DND-41 (cell line): Measurements from ENCODE around the gene CDKN2B-AS1.

Source experiments
- ATAC-seq: fragments of 200-7000 bp; cut with Tn5 transposase; 3 replicates; pipeline ENCODE4 v1.9.1; 2021; ENCODE audit warnings: low read depth; ENCODE audit not compliant: insufficient read depth
- DNase-seq: peaks from one replicate; pipeline ENCODE4 v3.0.0-alpha.2; 2020
- H2AFZ ChIP-seq: 2 replicates; pipeline ENCODE4 v1.6.0; 2012; ENCODE audit warnings: low read depth, low read length
- H3K27ac ChIP-seq: 2 replicates; pipeline ENCODE4 v1.5.1; 2012; ENCODE audit warnings: low read length, inconsistent platforms
- H3K27me3 ChIP-seq: fragments of 200-600 bp; sonication (generic); 2 replicates; pipeline ENCODE4 v1.6.0; 2012; ENCODE audit warnings: low read length, mild to moderate bottlenecking, inconsistent platforms; ENCODE audit not compliant: insufficient read depth, poor library complexity
- H3K36me3 ChIP-seq: 2 replicates; pipeline ENCODE4 v1.5.1; 2012; ENCODE audit warnings: low read length, inconsistent platforms; ENCODE audit not compliant: insufficient read depth
- H3K4me1 ChIP-seq: 2 replicates; pipeline ENCODE4 v1.5.1; 2012; ENCODE audit warnings: mild to moderate bottlenecking, low read length; ENCODE audit not compliant: insufficient read depth
- H3K4me2 ChIP-seq: 2 replicates; pipeline ENCODE4 v1.6.0; 2012; ENCODE audit warnings: mild to moderate bottlenecking, moderate library complexity, low read length, inconsistent platforms; ENCODE audit not compliant: insufficient read depth
- H3K4me3 ChIP-seq, 2 experiments: fragments of 200-600 bp in 1 of 2; shearing (Covaris generic) in 1 of 2; 2 replicates each; pipeline ENCODE4 v1.5.1; 2012 to 2016; ENCODE audit warnings: inconsistent platforms in 2 of 2, low read length in 2 of 2, mild to moderate bottlenecking in 2 of 2, low read depth in 1 of 2, moderate library complexity in 1 of 2
- H3K79me2 ChIP-seq: 2 replicates; pipeline ENCODE4 v1.6.0; 2012; ENCODE audit warnings: low read length, inconsistent platforms; ENCODE audit not compliant: insufficient read depth
- H3K9ac ChIP-seq: 2 replicates; pipeline ENCODE4 v1.6.0; 2012; ENCODE audit warnings: low read depth, mild to moderate bottlenecking, inconsistent platforms, low read length, moderate library complexity
- H3K9me3 ChIP-seq: 2 replicates; pipeline ENCODE4 v1.5.1; 2012; ENCODE audit warnings: low read length, moderate library complexity, mild to moderate bottlenecking, inconsistent platforms; ENCODE audit not compliant: insufficient read depth, severe bottlenecking
- H4K20me1 ChIP-seq: 2 replicates; pipeline ENCODE4 v1.6.0; 2012; ENCODE audit warnings: low read length; ENCODE audit not compliant: insufficient read depth
- CTCF ChIP-seq: IDR thresholded peaks from 2 replicates; pipeline ENCODE4 v1.5.1; 2012; ENCODE audit warnings: borderline replicate concordance, low read length, moderate library complexity, mild to moderate bottlenecking; ENCODE audit not compliant: poor library complexity, severe bottlenecking; ENCODE audit errors: extremely low read depth
- EZH2 ChIP-seq: IDR thresholded peaks from 3 replicates; pipeline ENCODE4 v1.6.1; 2012; ENCODE audit warnings: borderline replicate concordance, low read depth, mild to moderate bottlenecking, moderate library complexity, low read length, inconsistent platforms; ENCODE audit not compliant: severe bottlenecking

CDKN2B-AS1 gene

GRCh38 chr9:22147813-22148527, 153.4 kb downstream of the CDKN2B-AS1 start:
- ATAC-seq (no peak), DNase-seq (no peak)
- no peaks in the 10 kb centered on the region for H3K36me3 ChIP-seq
- no peak overlapping the region for H2AFZ ChIP-seq
- no peak overlapping the region for H3K9ac ChIP-seq
- no peaks in the 10 kb centered on the region for H3K27me3 ChIP-seq
- no peak overlapping the region for H3K4me2 ChIP-seq
- TF ChIP-seq CTCF (no peak), EZH2 (no peak)
- no peak overlapping the region for H3K27ac ChIP-seq
- no peaks in the 10 kb centered on the region for H3K79me2 ChIP-seq
- H3K4me3 ChIP-seq, result no peak overlapping the region
- no peaks in the 10 kb centered on the region for H4K20me1 ChIP-seq
- H3K4me1 ChIP-seq, result no peaks in the 10 kb centered on the region
- no peaks in the 10 kb centered on the region for H3K9me3 ChIP-seq

- H3K27ac ChIP-seq, result no peak overlapping the region
- H3K4me2 ChIP-seq, result no peak overlapping the region
- H3K36me3 ChIP-seq, result no peaks in the 10 kb centered on the region
- TF ChIP-seq CTCF, result no peak
- TF ChIP-seq EZH2, result no peak
- H3K79me2 ChIP-seq, result no peaks in the 10 kb centered on the region
- no peak overlapping the region for H3K4me3 ChIP-seq
- H3K27me3 ChIP-seq, result no peaks in the 10 kb centered on the region
- H3K4me1 ChIP-seq, result no peaks in the 10 kb centered on the region
- ATAC-seq, result no peak
- H3K9me3 ChIP-seq, result no peaks in the 10 kb centered on the region
- no peak overlapping the region for H3K9ac ChIP-seq
- no peak overlapping the region for H2AFZ ChIP-seq
- DNase-seq, result no peak
- no peaks in the 10 kb centered on the region for H4K20me1 ChIP-seq
Observed at GRCh38 chr9:22148528-22148875, 153.9 kb downstream of the CDKN2B-AS1 start.

GRCh38 chr9:22148876-22149637, 154.5 kb downstream of the CDKN2B-AS1 start:
- DNase-seq (no peak), ATAC-seq (no peak)
- TF ChIP-seq CTCF (no peak), EZH2 (no peak)
- Histone ChIP-seq H3K27me3 (no peaks in the 10 kb centered on the region), H3K9ac (no peak overlapping the region), H3K27ac (no peak overlapping the region), H4K20me1 (no peaks in the 10 kb centered on the region), H3K4me3 (no peak overlapping the region), H3K4me1 (no peaks in the 10 kb centered on the region), H3K4me2 (no peak overlapping the region), H2AFZ (no peak overlapping the region), H3K9me3 (no peaks in the 10 kb centered on the region), H3K36me3 (no peaks in the 10 kb centered on the region), H3K79me2 (no peaks in the 10 kb centered on the region)
